K562 (cell line): Measurements from ENCODE around the gene ZNF574. TPM values are rescaled to one million over a fixed set of nuclear protein-coding genes. Genes with fewer than 3 reads are reported as not detected.

Experiments
- CXXC5 ChIP-seq: fragments of 250-450 bp; sonication (Bioruptor Pico); IDR thresholded peaks from 2 replicates; pipeline ENCODE4 v1.8.0; 2022; ENCODE audit warnings: inconsistent platforms, mild to moderate bottlenecking, moderate library complexity
- EGR1 ChIP-seq: fragments of 450-650 bp; conservative IDR thresholded peaks from 2 replicates; pipeline ENCODE4 v1.6.1; 2017; ENCODE audit warnings: mild to moderate bottlenecking
- FIP1L1 ChIP-seq: fragments of 200-400 bp; formaldehyde crosslinking; IDR thresholded peaks from 2 replicates; pipeline ENCODE4 v1.6.1; 2018; ENCODE audit warnings: mild to moderate bottlenecking, low read depth, low read length; ENCODE audit not compliant: poor library complexity, severe bottlenecking
- HMGN3 ChIP-seq: IDR thresholded peaks from 2 replicates; pipeline ENCODE4 v1.6.1; 2011; ENCODE audit warnings: borderline replicate concordance, low read depth, mild to moderate bottlenecking, mixed read lengths, low read length; ENCODE audit not compliant: insufficient read length; ENCODE audit errors: extremely low read depth
- KLF16 ChIP-seq: IDR thresholded peaks from 2 replicates; pipeline ENCODE4 v1.6.1; 2016; ENCODE audit warnings: antibody characterized with exemption
- MBD2 ChIP-seq: sonication (generic); IDR thresholded peaks from 2 replicates; pipeline ENCODE4 v1.6.1; 2016; ENCODE audit warnings: low read depth, borderline replicate concordance
- MYC ChIP-seq, 2 experiments: fragments of 250-450 bp in 1 of 2; sonication (Bioruptor Pico) in 1 of 2; IDR thresholded peaks; 2 replicates each; pipeline versions ENCODE4 v1.5.1 to v1.6.1; 2012 to 2021; ENCODE audit warnings: low read depth in 2 of 2, borderline replicate concordance in 1 of 2, improper control_type of control experiment in 1 of 2, low read length in 1 of 2, mild to moderate bottlenecking in 1 of 2, moderate library complexity in 1 of 2
- OTX1 ChIP-seq: fragments of 450-650 bp; formaldehyde crosslinking; IDR thresholded peaks from 2 replicates; pipeline ENCODE4 v1.4.0; 2022; ENCODE audit warnings: mild to moderate bottlenecking
- POLR2A ChIP-seq: fragments of 450-650 bp; conservative IDR thresholded peaks from 2 replicates; pipeline ENCODE4 v1.6.1; 2016
- POLR2AphosphoS2 ChIP-seq: IDR thresholded peaks from 2 replicates; pipeline ENCODE4 v1.6.1; 2012; ENCODE audit warnings: low read length, improper control_type of control experiment
- RBFOX2 ChIP-seq: fragments of 200-400 bp; formaldehyde crosslinking; IDR thresholded peaks from 2 replicates; pipeline ENCODE4 v1.6.1; 2017; ENCODE audit warnings: low read depth, mild to moderate bottlenecking, low read length, moderate library complexity
- SRSF1 ChIP-seq: fragments of 200-400 bp; formaldehyde crosslinking; IDR thresholded peaks from 2 replicates; pipeline ENCODE4 v1.6.1; 2017; ENCODE audit warnings: mild to moderate bottlenecking, low read depth, low read length, moderate library complexity
- TBP ChIP-seq: optimal IDR thresholded peaks from 2 replicates; pipeline ENCODE3; 2011; ENCODE audit warnings: low read depth, low read length, improper control_type of control experiment
- THRB ChIP-seq: fragments of 450-650 bp; formaldehyde crosslinking; conservative IDR thresholded peaks from 2 replicates; pipeline ENCODE4 v1.4.0; 2022; ENCODE audit warnings: mild to moderate bottlenecking, missing genetic modification characterization
- ZBTB17 ChIP-seq: fragments of 450-650 bp; formaldehyde crosslinking; IDR thresholded peaks from 2 replicates; pipeline ENCODE4 v1.4.0; 2020; ENCODE audit warnings: mild to moderate bottlenecking
- ZFP36 ChIP-seq: fragments of 150-350 bp; IDR thresholded peaks from 2 replicates; pipeline ENCODE4 v1.6.1; 2018; ENCODE audit warnings: low read length, low read depth; ENCODE audit not compliant: partially characterized antibody
- ZNF395 ChIP-seq: fragments of 200-800 bp; sonication (Bioruptor generic); IDR thresholded peaks from 2 replicates; pipeline ENCODE4 v1.6.1; 2017; ENCODE audit warnings: missing genetic modification characterization, missing compliant biosample characterization
- polyA plus RNA-seq, 8 experiments: library from polyadenylated mRNA; depleted of rRNA in 4 of 8; stranded (reverse) in 5 of 8; unstranded in 3 of 8; fragments of >200 nt; fragmentation: Nextera tagmentation in 2 of 8; fragmentation: Illumina TruSeq in 1 of 8; extraction: Ambion mirVana in 2 of 8; extraction: Trizol in 1 of 8; gene quantifications; 2 replicates each; pipeline versions ENCODE4 v1.2.1 to v1.2.3, GENCODE V29; 2011 to 2014; ENCODE audit warnings: inconsistent platforms in 1 of 8, missing spikeins in 1 of 8
- total RNA-seq, 7 experiments: library from RNA; depleted of rRNA in 6 of 7; stranded (reverse); fragments of >200 nt in 6 of 7; fragmentation: Illumina TruSeq in 2 of 7; extraction: Trizol in 2 of 7; gene quantifications; 2 replicates each; pipeline versions ENCODE4 v1.2.1 to v1.2.3, GENCODE V29; 2011 to 2021; ENCODE audit warnings: low replicate concordance in 1 of 7
- TF ChIP-seq, protein P1 (sequence below), 2 experiments: fragments of 150-350 bp in 1 of 2; IDR thresholded peaks; 2 replicates each; pipeline ENCODE4 v1.6.1; 2012 to 2016; ENCODE audit warnings: low read depth in 2 of 2, low read length in 2 of 2, mild to moderate bottlenecking in 1 of 2, moderate library complexity in 1 of 2
- TF ChIP-seq, protein P2 (sequence below), 2 experiments: fragments of 450-650 bp in 1 of 2; sonication (generic) in 1 of 2; formaldehyde crosslinking in 1 of 2; IDR thresholded peaks in 1 of 2; conservative IDR thresholded peaks in 1 of 2; 2 replicates each; pipeline versions ENCODE4 v1.6.1 to v1.8.1; 2016 to 2023; ENCODE audit warnings: mild to moderate bottlenecking in 2 of 2, moderate library complexity in 2 of 2, inconsistent platforms in 1 of 2, missing genetic modification reagents in 1 of 2

ZNF574 gene
- total and polyA plus RNA-seq, 9 of the 15 experiments (the other 6 are each of a cell fraction or from before 2014, with no cell fraction given) = 0.24 to 20.7 (median 8.4) TPM

DNA sequence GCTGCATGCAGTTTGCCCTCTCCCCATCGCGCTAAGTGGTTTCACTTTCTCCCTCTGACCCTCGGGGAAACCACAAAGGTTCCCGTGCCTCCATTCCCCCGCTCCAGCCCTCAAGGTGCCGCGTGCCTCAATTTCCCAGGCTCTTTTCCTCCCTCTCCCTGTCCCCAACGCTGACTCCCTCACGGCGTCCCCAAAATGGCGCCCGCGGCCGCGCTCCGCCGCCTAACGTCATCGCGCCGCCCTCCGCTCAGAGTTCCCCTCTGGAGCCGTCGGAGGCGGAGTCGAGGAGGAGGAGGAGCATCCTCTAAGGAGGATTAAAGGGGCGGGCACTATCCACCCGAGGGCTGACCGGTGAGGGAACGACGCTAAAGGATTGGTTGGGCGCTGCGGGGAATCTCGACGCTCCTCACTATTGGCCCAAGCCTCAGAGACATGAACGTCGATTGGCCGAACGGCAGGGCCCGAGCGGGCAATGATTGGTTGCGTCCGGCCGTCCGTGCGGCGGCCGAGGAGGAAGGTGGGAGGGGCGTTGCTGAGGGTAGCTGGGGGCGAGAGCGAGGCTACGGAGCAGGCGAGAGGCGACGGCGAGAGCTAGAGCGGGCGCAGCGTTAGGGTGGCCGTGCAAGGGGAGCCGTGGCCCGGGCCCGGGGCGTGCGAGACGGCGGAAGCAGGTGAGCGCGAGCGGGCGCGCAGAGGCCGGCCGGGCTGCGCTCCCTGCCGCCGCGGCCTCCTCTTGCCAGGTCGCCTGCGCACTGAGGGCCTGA lies at the start of gene ZNF574 (continued):
- peak; percentile 94 for TF ChIP-seq THRB (CRISPR knock-in tag)
- TF ChIP-seq KLF16 = no peak
- TF ChIP-seq POLR2A = peak; percentile 99
- peak; percentile 90 for TF ChIP-seq CXXC5
- peak; percentile 33 for TF ChIP-seq HMGN3
- peak; percentile 91 for TF ChIP-seq MYC (IDR thresholded peaks at IDR 0.05; ENCODE audit: low read depth, low read length)
- peak; percentile 89; the same call in 1 of the 2 replicates for TF ChIP-seq MYC (CRISPR knock-in tag; IDR thresholded peaks at IDR 0.05; ENCODE audit: borderline replicate concordance, low read depth)
- TF ChIP-seq FIP1L1 = peak; percentile 38
- peak; percentile 90 for TF ChIP-seq TBP
- TF ChIP-seq, protein P1, sequence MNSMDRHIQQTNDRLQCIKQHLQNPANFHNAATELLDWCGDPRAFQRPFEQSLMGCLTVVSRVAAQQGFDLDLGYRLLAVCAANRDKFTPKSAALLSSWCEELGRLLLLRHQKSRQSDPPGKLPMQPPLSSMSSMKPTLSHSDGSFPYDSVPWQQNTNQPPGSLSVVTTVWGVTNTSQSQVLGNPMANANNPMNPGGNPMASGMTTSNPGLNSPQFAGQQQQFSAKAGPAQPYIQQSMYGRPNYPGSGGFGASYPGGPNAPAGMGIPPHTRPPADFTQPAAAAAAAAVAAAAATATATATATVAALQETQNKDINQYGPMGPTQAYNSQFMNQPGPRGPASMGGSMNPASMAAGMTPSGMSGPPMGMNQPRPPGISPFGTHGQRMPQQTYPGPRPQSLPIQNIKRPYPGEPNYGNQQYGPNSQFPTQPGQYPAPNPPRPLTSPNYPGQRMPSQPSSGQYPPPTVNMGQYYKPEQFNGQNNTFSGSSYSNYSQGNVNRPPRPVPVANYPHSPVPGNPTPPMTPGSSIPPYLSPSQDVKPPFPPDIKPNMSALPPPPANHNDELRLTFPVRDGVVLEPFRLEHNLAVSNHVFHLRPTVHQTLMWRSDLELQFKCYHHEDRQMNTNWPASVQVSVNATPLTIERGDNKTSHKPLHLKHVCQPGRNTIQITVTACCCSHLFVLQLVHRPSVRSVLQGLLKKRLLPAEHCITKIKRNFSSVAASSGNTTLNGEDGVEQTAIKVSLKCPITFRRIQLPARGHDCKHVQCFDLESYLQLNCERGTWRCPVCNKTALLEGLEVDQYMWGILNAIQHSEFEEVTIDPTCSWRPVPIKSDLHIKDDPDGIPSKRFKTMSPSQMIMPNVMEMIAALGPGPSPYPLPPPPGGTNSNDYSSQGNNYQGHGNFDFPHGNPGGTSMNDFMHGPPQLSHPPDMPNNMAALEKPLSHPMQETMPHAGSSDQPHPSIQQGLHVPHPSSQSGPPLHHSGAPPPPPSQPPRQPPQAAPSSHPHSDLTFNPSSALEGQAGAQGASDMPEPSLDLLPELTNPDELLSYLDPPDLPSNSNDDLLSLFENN (IDR thresholded peaks at IDR 0.05; ENCODE audit: low read depth in 2 of 2, low read length in 2 of 2) = peak in 1 of 2 experiments; percentile 33; a peak in 2 of 4 replicates
- TF ChIP-seq MBD2 = peak; percentile 99
- TF ChIP-seq EGR1 = peak; percentile 55
- TF ChIP-seq, protein P2, sequence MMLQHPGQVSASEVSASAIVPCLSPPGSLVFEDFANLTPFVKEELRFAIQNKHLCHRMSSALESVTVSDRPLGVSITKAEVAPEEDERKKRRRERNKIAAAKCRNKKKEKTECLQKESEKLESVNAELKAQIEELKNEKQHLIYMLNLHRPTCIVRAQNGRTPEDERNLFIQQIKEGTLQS (IDR thresholded peaks at IDR 0.05) = peak; percentile 64
- TF ChIP-seq, protein P2 (CRISPR knock-in tag; conservative IDR thresholded peaks at IDR 0.05) = no peak
- TF ChIP-seq ZNF395 (CRISPR knock-in tag) = 0 out of 2 replicates have a peak, but pooled peaks have one; percentile 66
- peak; percentile 100 for TF ChIP-seq RBFOX2
- peak; percentile 97 for TF ChIP-seq OTX1 (CRISPR knock-in tag)
- 0 out of 2 replicates have a peak, but pooled peaks have one; percentile 13 for TF ChIP-seq ZBTB17 (CRISPR knock-in tag)
- no peak for TF ChIP-seq ZFP36
- peak; percentile 72; the same call in 1 of the 2 replicates for TF ChIP-seq POLR2AphosphoS2
- no peak for TF ChIP-seq SRSF1
